A673 (cell line): Measurements from ENCODE around the gene AP1S3. TPM values are rescaled to one million over a fixed set of nuclear protein-coding genes. Genes with fewer than 3 reads are reported as not detected.

ENCODE experiments used
- BruUV-seq: library from RNA; stranded (reverse); fragments of 400-500 nt; replicated peaks from 2 replicates; lab custom pipeline; 2021; lab: Mats Ljungman, UMichigan
- CTCF ChIA-PET: fragments of 300-600 bp; sonication (Branson Sonifier 250); formaldehyde crosslinking; loops from one replicate; lab custom pipeline; 2022; ENCODE audit warnings: antibody characterized with exemption; lab: Charles Lee
- POLR2A ChIA-PET: fragments of 300-600 bp; sonication (Branson Sonifier 250); formaldehyde crosslinking; loops from one replicate; lab custom pipeline; 2022; ENCODE audit warnings: antibody characterized with exemption; ENCODE audit not compliant: low non-redundant PET; lab: Charles Lee
- DNase-seq: peaks from one replicate; pipeline ENCODE4 v3.0.0-alpha.2; 2015; ENCODE audit warnings: low spot score
- H3K27ac ChIP-seq: fragments of 200-600 bp; sonication (generic); 2 replicates; pipeline ENCODE4 v1.5.1; 2016; ENCODE audit warnings: mixed run types, low read depth, mild to moderate bottlenecking, mixed read lengths, antibody characterized with exemption, low read length; ENCODE audit not compliant: poor library complexity, severe bottlenecking
- H3K27me3 ChIP-seq: fragments of 200-600 bp; sonication (generic); replicated peaks from 2 replicates; pipeline ENCODE4 v1.6.1; 2017; ENCODE audit warnings: mixed run types, low read depth, mild to moderate bottlenecking, mixed read lengths, antibody characterized with exemption, low read length; ENCODE audit not compliant: insufficient read depth, poor library complexity
- H3K36me3 ChIP-seq: fragments of 200-600 bp; sonication (generic); 2 replicates; pipeline ENCODE4 v1.6.1; 2016; ENCODE audit warnings: mixed run types, mild to moderate bottlenecking, mixed read lengths, antibody characterized with exemption, low read length; ENCODE audit not compliant: insufficient read depth, poor library complexity, severe bottlenecking
- H3K4me1 ChIP-seq: fragments of 200-600 bp; sonication (generic); 2 replicates; pipeline ENCODE4 v1.6.1; 2017; ENCODE audit warnings: mixed run types, mild to moderate bottlenecking, mixed read lengths, antibody characterized with exemption, low read length; ENCODE audit not compliant: insufficient read depth, poor library complexity, severe bottlenecking
- H3K4me3 ChIP-seq: fragments of 200-600 bp; sonication (generic); 2 replicates; pipeline ENCODE4 v1.5.1; 2016; ENCODE audit warnings: low read depth, mixed run types, mild to moderate bottlenecking, mixed read lengths, low read length; ENCODE audit not compliant: poor library complexity, severe bottlenecking
- H3K9me3 ChIP-seq: fragments of 200-600 bp; sonication (generic); 2 replicates; pipeline ENCODE4 v1.6.1; 2016; ENCODE audit warnings: mixed run types, low read depth, mild to moderate bottlenecking, mixed read lengths, antibody characterized with exemption, low read length; ENCODE audit not compliant: poor library complexity, severe bottlenecking
- EZH2 ChIP-seq: fragments of 200-600 bp; sonication (generic); IDR thresholded peaks from 2 replicates; pipeline ENCODE4 v1.6.1; 2017; ENCODE audit warnings: borderline replicate concordance, low read depth, mild to moderate bottlenecking, mixed read lengths, antibody characterized with exemption, low read length; ENCODE audit not compliant: poor library complexity, severe bottlenecking
- intact Hi-C: fragments of 100-400 bp; cut with micrococcal nuclease; formaldehyde crosslinking; loops from one replicate; pipeline ENCODE4 v1.10.0; 2022; ENCODE audit not compliant: unreplicated experiment
- total RNA-seq: library from RNA; stranded (reverse); gene quantifications from 2 replicates; pipeline ENCODE4 v1.2.3, GENCODE V29; 2021
- TF ChIP-seq, protein P1 (sequence below): fragments of 300-800, 200-600 bp; sonication (generic); conservative IDR thresholded peaks from 2 replicates; pipeline ENCODE4 v1.5.1; 2017; ENCODE audit warnings: low read depth, mild to moderate bottlenecking, antibody characterized with exemption, low read length, moderate library complexity, mixed read lengths

The AP1S3 gene
- total RNA-seq, 1 experiment from 2014 or later, result 23.0 TPM

- Histone ChIP-seq H3K4me3 (no peak overlapping the region), H3K36me3 (no peaks in the 10 kb centered on the region), H3K27ac (no peak overlapping the region), H3K4me1 (peaks cover 9% of the 10 kb centered on the region), H3K27me3 (no peaks in the 10 kb centered on the region), H3K9me3 (no peaks in the 10 kb centered on the region)
- DNase-seq, result no peak
- no TSS peak for BruUV-seq
- ChIA-PET CTCF (no interaction called here), POLR2A (no interaction called here)
- TF ChIP-seq, protein P1, sequence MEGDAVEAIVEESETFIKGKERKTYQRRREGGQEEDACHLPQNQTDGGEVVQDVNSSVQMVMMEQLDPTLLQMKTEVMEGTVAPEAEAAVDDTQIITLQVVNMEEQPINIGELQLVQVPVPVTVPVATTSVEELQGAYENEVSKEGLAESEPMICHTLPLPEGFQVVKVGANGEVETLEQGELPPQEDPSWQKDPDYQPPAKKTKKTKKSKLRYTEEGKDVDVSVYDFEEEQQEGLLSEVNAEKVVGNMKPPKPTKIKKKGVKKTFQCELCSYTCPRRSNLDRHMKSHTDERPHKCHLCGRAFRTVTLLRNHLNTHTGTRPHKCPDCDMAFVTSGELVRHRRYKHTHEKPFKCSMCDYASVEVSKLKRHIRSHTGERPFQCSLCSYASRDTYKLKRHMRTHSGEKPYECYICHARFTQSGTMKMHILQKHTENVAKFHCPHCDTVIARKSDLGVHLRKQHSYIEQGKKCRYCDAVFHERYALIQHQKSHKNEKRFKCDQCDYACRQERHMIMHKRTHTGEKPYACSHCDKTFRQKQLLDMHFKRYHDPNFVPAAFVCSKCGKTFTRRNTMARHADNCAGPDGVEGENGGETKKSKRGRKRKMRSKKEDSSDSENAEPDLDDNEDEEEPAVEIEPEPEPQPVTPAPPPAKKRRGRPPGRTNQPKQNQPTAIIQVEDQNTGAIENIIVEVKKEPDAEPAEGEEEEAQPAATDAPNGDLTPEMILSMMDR, result no peak
- no peak for TF ChIP-seq EZH2
- intact Hi-C loops, result no loop called here
Observed at GRCh38 chr2:223855426-223855825, 18.0 kb upstream of the AP1S3 start.

DNA sequence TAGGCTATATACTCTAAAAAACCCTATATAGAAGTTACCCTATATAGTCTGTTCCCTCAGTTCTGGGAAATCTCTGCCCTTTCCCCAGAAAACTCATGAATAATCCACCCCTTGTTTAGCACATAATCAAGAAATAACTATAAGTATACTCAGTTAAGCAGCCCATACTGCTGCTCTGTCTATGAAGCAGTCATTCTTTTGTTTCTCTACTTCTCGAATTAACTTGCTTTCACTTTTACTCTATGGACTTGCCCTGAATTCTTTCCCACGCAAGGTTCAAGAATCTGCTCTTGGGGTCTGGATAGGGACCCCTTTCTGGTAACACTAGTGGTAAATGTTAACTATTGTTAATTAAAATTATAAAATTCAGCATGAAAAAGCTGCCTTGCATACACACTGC lies 17.4 kb upstream of the AP1S3 start:
- CTCF ChIA-PET, result no interaction called here
- no peak for DNase-seq
- Histone ChIP-seq H3K36me3 (no peaks in the 10 kb centered on the region), H3K27me3 (no peaks in the 10 kb centered on the region), H3K27ac (no peak overlapping the region), H3K9me3 (no peaks in the 10 kb centered on the region), H3K4me1 (peaks cover 6% of the 10 kb centered on the region), H3K4me3 (no peak overlapping the region)
- TF ChIP-seq, protein P1, result no peak
- no peak for TF ChIP-seq EZH2
- no TSS peak for BruUV-seq
- intact Hi-C loops, result no loop called here
- POLR2A ChIA-PET, result no interaction called here

- no peak overlapping the region for H3K4me3 ChIP-seq
- no TSS peak for BruUV-seq
- ChIA-PET CTCF (no interaction called here), POLR2A (no interaction called here)
- no peak overlapping the region for H3K27ac ChIP-seq
- no peaks in the 10 kb centered on the region for H3K36me3 ChIP-seq
- TF ChIP-seq, protein P1, result no peak
- no peak for TF ChIP-seq EZH2
- H3K27me3 ChIP-seq, result no peaks in the 10 kb centered on the region
- no peaks in the 10 kb centered on the region for H3K4me1 ChIP-seq
- DNase-seq, result no peak
- intact Hi-C loops, result no loop called here
- no peaks in the 10 kb centered on the region for H3K9me3 ChIP-seq
Observed at GRCh38 chr2:223853425-223853837, 16.0 kb upstream of the AP1S3 start.
